Measurements from ENCODE around the gene STAT2.

GRCh38 chr12:56389412-56389811 is 29.5 kb upstream of the STAT2 start:
- TF ChIP-seq, protein P1, sequence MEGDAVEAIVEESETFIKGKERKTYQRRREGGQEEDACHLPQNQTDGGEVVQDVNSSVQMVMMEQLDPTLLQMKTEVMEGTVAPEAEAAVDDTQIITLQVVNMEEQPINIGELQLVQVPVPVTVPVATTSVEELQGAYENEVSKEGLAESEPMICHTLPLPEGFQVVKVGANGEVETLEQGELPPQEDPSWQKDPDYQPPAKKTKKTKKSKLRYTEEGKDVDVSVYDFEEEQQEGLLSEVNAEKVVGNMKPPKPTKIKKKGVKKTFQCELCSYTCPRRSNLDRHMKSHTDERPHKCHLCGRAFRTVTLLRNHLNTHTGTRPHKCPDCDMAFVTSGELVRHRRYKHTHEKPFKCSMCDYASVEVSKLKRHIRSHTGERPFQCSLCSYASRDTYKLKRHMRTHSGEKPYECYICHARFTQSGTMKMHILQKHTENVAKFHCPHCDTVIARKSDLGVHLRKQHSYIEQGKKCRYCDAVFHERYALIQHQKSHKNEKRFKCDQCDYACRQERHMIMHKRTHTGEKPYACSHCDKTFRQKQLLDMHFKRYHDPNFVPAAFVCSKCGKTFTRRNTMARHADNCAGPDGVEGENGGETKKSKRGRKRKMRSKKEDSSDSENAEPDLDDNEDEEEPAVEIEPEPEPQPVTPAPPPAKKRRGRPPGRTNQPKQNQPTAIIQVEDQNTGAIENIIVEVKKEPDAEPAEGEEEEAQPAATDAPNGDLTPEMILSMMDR (conservative IDR thresholded peaks at IDR 0.05; ENCODE audit: low read depth in 2 of 2) = no peak
- TF ChIP-seq EZH2phosphoT487 (IDR thresholded peaks at IDR 0.05; ENCODE audit: unreplicated experiment) (no peak), EZH2 (IDR thresholded peaks at IDR 0.05; ENCODE audit: low read depth, unreplicated experiment) (no peak), JUNB (IDR thresholded peaks at IDR 0.05; ENCODE audit: unreplicated experiment) (no peak), POLR2AphosphoS5 (IDR thresholded peaks at IDR 0.05; ENCODE audit: low read depth) (no peak), CREB1 (CRISPR knock-in tag; IDR thresholded peaks at IDR 0.05; ENCODE audit: low read depth) (no peak)
- TF ChIP-seq, protein P2, sequence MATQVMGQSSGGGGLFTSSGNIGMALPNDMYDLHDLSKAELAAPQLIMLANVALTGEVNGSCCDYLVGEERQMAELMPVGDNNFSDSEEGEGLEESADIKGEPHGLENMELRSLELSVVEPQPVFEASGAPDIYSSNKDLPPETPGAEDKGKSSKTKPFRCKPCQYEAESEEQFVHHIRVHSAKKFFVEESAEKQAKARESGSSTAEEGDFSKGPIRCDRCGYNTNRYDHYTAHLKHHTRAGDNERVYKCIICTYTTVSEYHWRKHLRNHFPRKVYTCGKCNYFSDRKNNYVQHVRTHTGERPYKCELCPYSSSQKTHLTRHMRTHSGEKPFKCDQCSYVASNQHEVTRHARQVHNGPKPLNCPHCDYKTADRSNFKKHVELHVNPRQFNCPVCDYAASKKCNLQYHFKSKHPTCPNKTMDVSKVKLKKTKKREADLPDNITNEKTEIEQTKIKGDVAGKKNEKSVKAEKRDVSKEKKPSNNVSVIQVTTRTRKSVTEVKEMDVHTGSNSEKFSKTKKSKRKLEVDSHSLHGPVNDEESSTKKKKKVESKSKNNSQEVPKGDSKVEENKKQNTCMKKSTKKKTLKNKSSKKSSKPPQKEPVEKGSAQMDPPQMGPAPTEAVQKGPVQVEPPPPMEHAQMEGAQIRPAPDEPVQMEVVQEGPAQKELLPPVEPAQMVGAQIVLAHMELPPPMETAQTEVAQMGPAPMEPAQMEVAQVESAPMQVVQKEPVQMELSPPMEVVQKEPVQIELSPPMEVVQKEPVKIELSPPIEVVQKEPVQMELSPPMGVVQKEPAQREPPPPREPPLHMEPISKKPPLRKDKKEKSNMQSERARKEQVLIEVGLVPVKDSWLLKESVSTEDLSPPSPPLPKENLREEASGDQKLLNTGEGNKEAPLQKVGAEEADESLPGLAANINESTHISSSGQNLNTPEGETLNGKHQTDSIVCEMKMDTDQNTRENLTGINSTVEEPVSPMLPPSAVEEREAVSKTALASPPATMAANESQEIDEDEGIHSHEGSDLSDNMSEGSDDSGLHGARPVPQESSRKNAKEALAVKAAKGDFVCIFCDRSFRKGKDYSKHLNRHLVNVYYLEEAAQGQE (IDR thresholded peaks at IDR 0.05; ENCODE audit: unreplicated experiment) = no peak

All from GM23338 (cell line).